AG20443 (cell line): ENCODE results near the gene LILRA1.
"Not testable (repeated sequence)": the region's sequence is repeated elsewhere in the genome, so short reads cannot be mapped to it uniquely, and the experiment has no call there.

Source experiments
- DNase-seq: peaks from one replicate; pipeline ENCODE4 v3.0.0; 2012; ENCODE audit warnings: low spot score, mixed read lengths

The LILRA1 gene

DNA sequence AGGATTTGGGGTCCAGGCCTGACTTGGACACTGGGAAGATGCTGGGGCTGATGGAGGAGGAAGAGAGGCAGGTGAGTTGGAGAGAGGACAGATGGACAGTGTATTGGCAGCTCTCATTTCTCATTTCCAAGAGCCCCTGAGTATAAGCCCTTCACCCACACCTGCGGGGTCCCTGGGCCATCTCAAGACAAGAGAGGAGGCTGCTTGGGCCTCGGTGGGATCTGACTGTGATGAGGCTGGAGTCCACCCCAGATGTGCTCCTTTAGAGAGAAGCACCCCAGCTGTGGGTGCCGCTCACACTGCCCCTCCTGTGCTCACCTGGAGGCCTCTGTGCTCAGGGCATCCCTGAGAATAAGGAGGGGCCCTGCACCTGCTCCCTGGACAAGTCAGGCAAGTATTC lies 16.1 kb upstream of the LILRA1 start:
- no peak for DNase-seq

- not testable (repeated sequence) for DNase-seq
Observed at GRCh38 chr19:54578268-54578667, 15.2 kb upstream of the LILRA1 start.

DNA sequence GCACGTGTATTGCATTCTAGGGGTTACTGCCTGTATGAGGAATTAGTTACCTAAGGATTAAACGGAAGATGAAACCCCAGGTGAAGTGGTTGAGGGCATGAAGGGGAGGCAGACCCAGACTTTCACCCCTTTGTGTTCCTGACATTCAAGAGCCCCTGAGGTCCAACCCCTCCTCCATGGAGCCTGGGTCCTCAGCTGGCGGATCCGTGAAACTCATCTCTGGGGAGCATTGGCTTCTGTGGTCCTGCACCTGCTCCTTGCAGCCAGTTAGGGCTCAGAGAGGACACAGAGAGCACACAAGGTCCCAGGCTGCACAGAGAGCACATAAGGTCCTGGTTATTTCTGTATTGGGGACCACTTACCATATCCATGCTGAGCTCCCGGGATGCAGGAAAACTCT lies 7.0 kb upstream of the LILRA1 start:
- no peak for DNase-seq

DNA sequence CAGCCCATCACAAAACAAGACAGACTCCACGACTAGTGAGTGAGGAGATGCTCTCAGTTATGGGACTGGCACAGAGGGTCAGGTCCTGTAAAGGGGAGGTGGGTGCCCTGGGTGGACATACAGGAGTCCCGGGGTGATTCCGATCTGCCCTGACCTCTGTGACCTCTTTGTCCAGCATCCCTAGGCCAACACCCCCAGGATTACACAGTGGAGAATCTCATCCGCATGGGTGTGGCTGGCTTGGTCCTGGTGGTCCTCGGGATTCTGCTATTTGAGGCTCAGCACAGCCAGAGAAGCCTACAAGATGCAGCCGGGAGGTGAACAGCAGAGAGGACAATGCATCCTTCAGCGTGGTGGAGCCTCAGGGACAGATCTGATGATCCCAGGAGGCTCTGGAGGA lies 6.4 kb upstream of the LILRA1 start:
- no peak for DNase-seq

- not testable (repeated sequence) for DNase-seq
Observed at GRCh38 chr19:54593931-54594626, 647 bp downstream of the LILRA1 start.

GRCh38 chr19:54594737-54595136 lies 1.3 kb downstream of the LILRA1 start:
- DNase-seq = no peak

GRCh38 chr19:54595680-54596436 lies 2.4 kb downstream of the LILRA1 start:
- DNase-seq = not testable (repeated sequence)

GRCh38 chr19:54600212-54600611 lies 6.8 kb downstream of the LILRA1 start:
- no peak for DNase-seq

DNA sequence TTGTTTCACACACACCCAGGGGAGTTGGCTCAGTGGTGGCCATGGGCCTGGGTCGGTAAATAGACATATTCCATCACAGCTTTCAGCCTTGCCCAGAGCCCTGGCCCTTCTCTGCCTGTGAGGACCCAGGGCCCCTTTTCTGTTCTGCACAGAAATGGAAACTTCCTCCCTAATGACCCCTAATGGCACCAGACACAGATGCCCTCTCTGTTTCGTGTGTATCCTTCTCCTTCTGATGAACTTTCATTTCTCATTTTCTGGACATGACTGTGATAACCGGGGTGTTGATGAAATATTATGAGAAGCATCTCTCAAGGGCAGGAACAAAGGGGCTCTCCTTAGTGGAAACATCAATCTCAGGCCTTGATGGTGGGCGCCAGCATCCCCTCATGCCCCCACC lies 12.8 kb downstream of the LILRA1 start:
- no peak for DNase-seq

DNA sequence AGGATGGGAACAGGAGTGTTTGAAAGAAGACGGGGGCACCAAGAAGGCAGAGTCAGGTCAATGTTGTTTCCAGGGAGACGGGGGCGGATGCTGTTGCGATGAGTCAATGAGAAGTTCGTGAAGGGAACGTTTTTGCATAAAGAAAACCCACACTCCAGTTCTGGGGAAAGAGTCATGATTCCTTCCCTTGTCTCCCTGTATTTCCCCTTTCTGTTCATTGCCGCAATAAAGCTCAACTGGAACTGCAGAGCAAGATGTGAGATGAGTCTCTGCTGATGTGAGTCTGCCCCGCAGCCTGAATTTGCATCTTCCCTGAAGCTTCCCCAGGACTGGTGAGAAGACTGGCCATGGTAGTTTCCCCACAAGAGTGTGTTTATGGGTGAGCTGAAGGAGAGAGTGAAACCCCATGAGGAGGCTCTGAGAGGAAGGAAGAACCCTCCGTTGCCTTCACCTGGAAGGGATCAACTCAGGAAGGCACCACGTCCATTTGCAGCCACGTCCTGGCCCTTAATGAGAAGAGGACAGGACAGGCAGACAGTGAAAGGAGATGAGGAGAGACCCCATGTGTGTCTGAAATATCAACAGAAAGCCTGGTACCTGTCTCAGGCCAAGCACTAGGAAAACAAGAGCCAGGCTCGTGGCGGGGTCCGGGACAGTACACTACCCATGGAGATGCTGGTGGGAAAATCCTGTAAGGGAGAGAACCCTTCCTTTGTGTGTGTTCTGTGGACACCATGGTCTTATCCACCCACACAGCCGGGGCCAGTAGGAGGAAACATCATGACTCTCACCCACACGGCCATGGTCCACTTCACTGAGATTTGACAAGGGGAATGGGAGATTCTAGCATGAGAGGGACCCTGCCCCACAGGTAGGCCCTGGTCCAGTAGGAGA lies 13.7 kb downstream of the LILRA1 start:
- DNase-seq = no peak

DNA sequence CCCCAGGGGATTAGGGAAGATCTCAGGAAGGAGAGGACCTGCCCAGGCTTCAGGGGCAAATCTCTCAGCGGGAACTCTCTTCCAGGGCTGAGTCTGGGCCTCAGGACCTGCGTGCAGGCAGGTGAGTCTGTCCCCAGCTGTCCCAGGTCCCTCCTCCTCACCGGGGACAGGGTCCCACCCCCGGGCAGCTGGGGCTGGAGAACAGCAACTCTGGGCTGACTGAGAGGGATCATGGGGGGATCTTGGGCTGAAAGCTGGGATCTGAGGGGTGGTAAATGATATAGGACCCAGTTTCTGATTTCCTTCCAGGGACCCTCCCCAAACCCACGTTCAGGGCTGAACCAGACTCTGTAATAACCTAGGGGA lies 14.3 kb downstream of the LILRA1 start:
- no peak for DNase-seq

DNA sequence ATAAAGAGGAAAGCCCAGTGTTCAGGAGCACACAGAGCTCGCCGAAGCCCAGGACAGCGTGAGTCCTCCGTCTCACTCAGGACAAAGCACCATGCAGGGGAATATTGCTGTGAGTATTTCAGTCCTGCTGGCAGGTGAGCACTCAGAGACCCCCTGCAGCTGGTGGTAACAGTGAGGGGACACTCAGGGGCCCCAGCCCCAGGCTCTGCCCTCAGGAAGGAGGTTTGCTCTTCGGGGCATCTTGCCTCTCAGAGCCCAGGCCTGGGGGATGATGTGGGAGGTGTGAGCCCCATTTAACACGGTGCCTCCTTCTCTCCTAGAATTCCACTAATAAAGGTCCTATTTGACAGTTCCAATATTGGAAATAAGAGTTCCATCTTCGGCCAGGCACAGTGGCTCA lies 14.8 kb downstream of the LILRA1 start:
- DNase-seq = no peak

DNA sequence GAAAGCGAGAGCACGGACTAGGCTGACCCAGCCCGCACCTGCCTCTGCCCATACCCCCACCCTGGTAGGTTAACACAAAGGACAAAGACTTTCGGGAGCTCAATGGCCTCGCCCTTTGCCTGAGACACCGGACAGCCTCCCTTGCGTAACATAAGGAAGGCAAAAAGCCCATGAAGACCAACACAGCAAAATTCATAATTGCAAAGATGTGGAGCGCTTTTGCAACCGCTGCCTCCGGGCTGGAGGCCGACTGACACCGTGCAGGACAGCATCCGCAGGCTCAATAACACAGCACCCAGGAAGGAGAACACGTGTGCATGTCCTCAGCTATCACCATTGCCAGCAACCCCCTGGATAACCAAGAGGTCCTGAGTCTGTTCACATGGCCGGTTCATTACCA lies 15.4 kb downstream of the LILRA1 start:
- DNase-seq = no peak

- no peak for DNase-seq
Observed at GRCh38 chr19:54609356-54609791, 15.9 kb downstream of the LILRA1 start.

DNA sequence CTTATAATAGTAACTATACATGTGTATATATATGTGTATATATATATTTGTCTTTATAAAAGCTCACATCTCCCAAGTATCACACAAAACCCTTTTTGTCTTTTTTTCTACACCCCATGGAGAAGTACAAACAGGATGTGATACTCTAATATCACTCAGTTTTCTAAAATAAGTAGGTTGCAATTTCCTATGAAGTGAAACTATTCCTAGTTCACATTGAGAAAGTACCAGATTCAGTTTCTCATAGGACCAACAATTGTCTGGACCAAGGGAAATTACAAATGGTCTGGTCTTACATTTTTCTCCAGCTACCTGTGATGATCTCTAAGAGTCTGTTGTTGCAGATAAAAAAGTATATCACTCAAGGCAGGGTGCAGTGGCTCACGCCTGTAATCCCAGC lies 19.0 kb downstream of the LILRA1 start:
- DNase-seq = no peak

GRCh38 chr19:54614726-54615125 lies 21.3 kb downstream of the LILRA1 start:
- DNase-seq = no peak

GRCh38 chr19:54616057-54616456 lies 22.6 kb downstream of the LILRA1 start:
- DNase-seq = no peak

DNA sequence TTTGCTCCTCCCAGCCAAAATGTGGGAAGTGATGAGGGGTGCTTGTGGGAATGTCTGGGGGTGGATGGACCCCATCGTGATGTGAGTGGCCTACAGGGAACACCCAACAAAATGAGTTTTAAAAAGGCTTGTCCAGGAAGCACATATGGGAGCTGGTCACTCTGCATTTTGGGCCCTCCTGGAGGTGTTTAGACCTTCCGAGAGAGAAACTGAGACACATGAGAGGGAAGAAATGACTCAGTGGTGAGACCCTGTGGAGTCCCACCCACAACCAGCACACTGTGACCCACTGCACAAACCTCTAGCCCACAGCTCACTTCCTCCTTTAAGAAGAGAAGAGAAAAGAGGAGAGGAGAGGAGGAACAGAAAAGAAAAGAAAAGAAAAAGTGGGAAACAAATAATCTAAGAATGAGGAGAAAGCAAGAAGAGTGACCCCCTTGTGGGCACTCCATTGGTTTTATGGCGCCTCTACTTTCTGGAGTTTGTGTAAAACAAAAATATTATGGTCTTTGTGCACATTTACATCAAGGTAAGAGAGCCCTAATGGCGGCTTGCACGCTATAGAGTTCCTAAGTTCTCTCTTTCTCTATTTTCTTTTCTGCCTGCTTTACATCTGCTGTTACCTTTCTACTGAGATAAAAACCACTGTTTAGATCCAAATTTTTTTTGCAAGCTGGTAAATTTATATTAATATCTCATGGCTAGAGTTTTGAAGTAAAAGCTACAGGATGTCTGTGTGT lies 23.6 kb downstream of the LILRA1 start:
- no peak for DNase-seq

DNA sequence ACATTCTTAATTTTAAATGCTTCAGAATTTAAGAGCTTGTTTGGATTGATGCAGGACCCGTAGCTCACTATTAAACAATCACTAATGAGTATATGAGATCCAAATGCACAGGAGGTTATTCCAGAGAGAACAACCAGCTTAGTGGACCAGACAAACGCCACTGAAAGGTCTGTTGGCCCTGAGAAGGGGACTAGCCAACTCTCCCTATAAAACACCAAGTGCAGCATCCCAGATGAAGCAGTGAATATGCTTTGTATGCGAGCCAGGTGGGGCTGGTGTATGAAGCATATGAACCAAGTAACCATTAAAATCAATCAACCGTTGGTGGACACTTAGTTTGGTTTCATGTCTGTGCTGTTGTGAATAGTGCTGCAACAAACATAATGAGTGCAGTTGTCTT lies 27.0 kb downstream of the LILRA1 start:
- no peak for DNase-seq

DNA sequence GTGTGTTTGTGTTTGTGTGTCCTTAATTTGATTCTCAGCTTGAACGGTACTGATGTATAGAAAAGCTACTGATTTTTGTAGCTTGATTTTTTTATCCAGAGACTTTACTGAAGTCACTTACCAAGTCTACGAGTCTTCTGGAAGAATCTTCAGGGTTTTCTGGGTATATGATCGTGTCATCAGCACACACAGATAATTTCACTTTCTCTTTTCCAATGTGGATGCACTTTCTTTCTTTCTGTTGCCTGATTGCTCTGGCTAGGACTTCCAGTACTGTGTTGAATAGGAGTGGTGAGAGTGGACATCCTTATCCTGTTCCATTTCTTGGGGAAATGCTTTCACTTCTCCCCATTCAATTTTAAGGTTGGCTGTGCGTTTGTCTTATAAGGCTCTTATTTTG lies 29.0 kb downstream of the LILRA1 start:
- no peak for DNase-seq

DNA sequence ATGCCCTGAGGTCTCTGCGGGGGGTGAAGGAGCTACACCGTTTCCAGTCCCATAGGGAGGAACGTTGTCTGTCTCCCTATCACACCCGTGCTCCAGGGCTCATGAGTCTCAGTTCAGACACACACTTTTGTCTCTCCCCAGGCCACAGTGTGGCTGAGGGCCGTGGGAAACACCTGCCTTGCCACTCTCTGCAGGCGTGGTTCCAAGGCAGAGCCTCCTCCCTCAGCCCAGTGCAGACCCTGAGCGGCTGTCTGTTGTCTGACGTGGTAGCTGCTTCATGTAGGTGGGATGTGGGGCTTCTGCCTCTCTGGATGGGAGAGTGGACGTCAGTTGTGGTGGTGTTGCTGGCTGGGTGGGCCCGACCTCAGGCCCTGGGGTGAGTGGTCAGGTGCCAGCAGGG lies 30.8 kb downstream of the LILRA1 start:
- not testable (repeated sequence) for DNase-seq
